ENCODE measurements around the gene TLR10.

Gene TLR10

DNA sequence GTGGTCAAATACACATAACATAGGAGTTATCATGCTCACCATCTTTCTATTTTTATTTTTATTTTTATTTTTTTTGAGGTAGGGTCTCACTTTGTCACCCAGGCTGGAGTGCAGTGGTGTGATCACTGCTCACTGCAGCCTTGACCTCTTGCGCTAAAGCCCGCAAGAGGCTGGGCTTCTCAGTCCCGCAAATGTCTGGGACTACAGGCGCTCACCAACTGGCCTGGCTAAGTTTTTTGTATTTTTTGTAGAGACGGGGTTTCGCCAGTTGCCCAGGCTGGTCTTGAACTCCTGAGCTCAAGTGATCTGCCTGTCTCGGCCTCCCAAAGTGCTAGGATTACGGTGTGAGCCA, 295 bp upstream of the TLR10 start:
- ATAC-seq (ENCODE audit: insufficient read depth, low read depth) (no peak), DNase-seq (no peak)
- Histone ChIP-seq H2AFZ (ENCODE audit: low read depth, low read length) (no peak overlapping the region), H3K36me3 (ENCODE audit: insufficient read depth, low read length) (no peaks in the 10 kb centered on the region), H3K4me1 (ENCODE audit: insufficient read depth, low read length) (no peaks in the 10 kb centered on the region), H4K20me1 (ENCODE audit: insufficient read depth, low read length) (no peaks in the 10 kb centered on the region), H3K27me3 (ENCODE audit: insufficient read depth, low read length, poor library complexity) (no peaks in the 10 kb centered on the region), H3K27ac (ENCODE audit: low read length) (no peak overlapping the region), H3K4me3 (ENCODE audit: low read depth in 1 of 2, low read length in 2 of 2) (no peak overlapping the region), H3K9me3 (ENCODE audit: insufficient read depth, low read length, severe bottlenecking) (no peaks in the 10 kb centered on the region), H3K4me2 (ENCODE audit: insufficient read depth, low read length) (no peak overlapping the region), H3K79me2 (ENCODE audit: insufficient read depth, low read length) (no peaks in the 10 kb centered on the region), H3K9ac (ENCODE audit: low read depth, low read length) (no peak overlapping the region)
- no peak for TF ChIP-seq EZH2 (IDR thresholded peaks at IDR 0.05; ENCODE audit: borderline replicate concordance, low read depth, low read length, severe bottlenecking)
- TF ChIP-seq CTCF (IDR thresholded peaks at IDR 0.05; ENCODE audit: borderline replicate concordance, extremely low read depth, low read length, poor library complexity, severe bottlenecking), result no peak

DNA sequence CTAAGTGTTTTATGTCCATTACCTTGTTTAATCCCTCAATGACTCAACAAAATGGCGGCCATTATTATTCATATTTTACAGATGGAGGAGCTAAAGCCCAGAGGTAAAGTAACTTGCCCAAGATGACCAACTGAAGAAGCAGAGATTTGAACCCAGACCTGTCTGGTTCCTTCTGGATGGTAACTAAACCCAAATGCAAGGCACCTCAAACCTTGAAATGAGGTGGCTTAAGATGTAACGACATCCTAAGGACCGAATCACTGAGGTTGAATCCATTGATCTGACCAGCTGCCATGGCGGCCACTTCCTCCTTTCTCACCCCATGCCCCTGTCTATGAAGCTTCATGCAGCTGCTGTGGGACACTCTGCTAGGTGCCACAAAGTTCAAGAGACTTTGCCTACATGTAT, 932 bp downstream of the TLR10 start:
- no peaks in the 10 kb centered on the region for H3K36me3 ChIP-seq (ENCODE audit: insufficient read depth, low read length)
- no peak overlapping the region for H3K9ac ChIP-seq (ENCODE audit: low read depth, low read length)
- no peak overlapping the region for H3K4me3 ChIP-seq (ENCODE audit: low read depth in 1 of 2, low read length in 2 of 2)
- no peaks in the 10 kb centered on the region for H3K4me1 ChIP-seq (ENCODE audit: insufficient read depth, low read length)
- TF ChIP-seq CTCF (IDR thresholded peaks at IDR 0.05; ENCODE audit: borderline replicate concordance, extremely low read depth, low read length, poor library complexity, severe bottlenecking) (no peak), EZH2 (IDR thresholded peaks at IDR 0.05; ENCODE audit: borderline replicate concordance, low read depth, low read length, severe bottlenecking) (no peak)
- H3K9me3 ChIP-seq (ENCODE audit: insufficient read depth, low read length, severe bottlenecking), result no peaks in the 10 kb centered on the region
- no peak for ATAC-seq (ENCODE audit: insufficient read depth, low read depth)
- H3K27me3 ChIP-seq (ENCODE audit: insufficient read depth, low read length, poor library complexity), result no peaks in the 10 kb centered on the region
- H3K27ac ChIP-seq (ENCODE audit: low read length), result no peak overlapping the region
- no peaks in the 10 kb centered on the region for H4K20me1 ChIP-seq (ENCODE audit: insufficient read depth, low read length)
- no peak overlapping the region for H3K4me2 ChIP-seq (ENCODE audit: insufficient read depth, low read length)
- H2AFZ ChIP-seq (ENCODE audit: low read depth, low read length), result no peak overlapping the region
- no peaks in the 10 kb centered on the region for H3K79me2 ChIP-seq (ENCODE audit: insufficient read depth, low read length)
- no peak for DNase-seq

DNA sequence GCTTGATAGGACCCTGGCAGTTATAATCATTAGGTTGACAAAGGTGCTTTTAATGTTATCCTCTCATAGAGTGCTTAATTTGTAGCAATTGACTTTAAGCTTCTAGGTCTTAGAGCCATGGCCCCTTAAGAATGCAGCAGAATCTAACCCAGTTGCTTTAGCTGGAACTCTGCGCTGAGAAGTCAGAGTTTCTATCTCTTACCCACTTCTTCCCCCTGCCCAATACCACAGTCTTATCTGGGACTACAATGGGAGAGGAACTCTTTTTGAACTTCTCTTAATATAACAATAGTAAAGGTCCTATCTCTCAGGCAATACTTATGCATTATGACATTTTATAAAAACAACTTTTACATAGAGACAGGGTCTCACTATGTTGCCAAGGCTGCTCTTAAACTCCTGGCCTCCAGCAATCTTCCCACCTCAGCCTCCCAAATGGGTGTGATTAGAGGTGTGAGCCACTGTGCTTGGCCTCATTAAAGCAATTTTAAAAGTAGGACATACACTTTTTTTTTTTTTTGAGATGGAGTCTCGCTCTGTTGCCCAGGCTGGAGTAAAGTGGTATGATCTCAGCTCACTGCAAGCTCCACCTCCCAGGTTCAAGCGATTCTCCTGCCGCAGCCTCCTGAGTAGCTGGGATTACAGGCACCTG, 1.8 kb downstream of the TLR10 start:
- no peak for ATAC-seq (ENCODE audit: insufficient read depth, low read depth)
- no peaks in the 10 kb centered on the region for H3K79me2 ChIP-seq (ENCODE audit: insufficient read depth, low read length)

More for the DNA sequence above, 1.8 kb downstream of the TLR10 start:
- no peak overlapping the region for H2AFZ ChIP-seq (ENCODE audit: low read depth, low read length)
- TF ChIP-seq EZH2 (IDR thresholded peaks at IDR 0.05; ENCODE audit: borderline replicate concordance, low read depth, low read length, severe bottlenecking), result no peak
- TF ChIP-seq CTCF (IDR thresholded peaks at IDR 0.05; ENCODE audit: borderline replicate concordance, extremely low read depth, low read length, poor library complexity, severe bottlenecking), result no peak
- DNase-seq, result no peak
- H3K4me1 ChIP-seq (ENCODE audit: insufficient read depth, low read length), result no peaks in the 10 kb centered on the region
- H3K4me2 ChIP-seq (ENCODE audit: insufficient read depth, low read length), result no peak overlapping the region
- H3K9me3 ChIP-seq (ENCODE audit: insufficient read depth, low read length, severe bottlenecking), result no peaks in the 10 kb centered on the region
- no peaks in the 10 kb centered on the region for H3K27me3 ChIP-seq (ENCODE audit: insufficient read depth, low read length, poor library complexity)
- no peaks in the 10 kb centered on the region for H4K20me1 ChIP-seq (ENCODE audit: insufficient read depth, low read length)
- no peak overlapping the region for H3K9ac ChIP-seq (ENCODE audit: low read depth, low read length)
- no peak overlapping the region for H3K4me3 ChIP-seq (ENCODE audit: low read depth in 1 of 2, low read length in 2 of 2)
- H3K27ac ChIP-seq (ENCODE audit: low read length), result no peak overlapping the region
- H3K36me3 ChIP-seq (ENCODE audit: insufficient read depth, low read length), result no peaks in the 10 kb centered on the region
